RWPE2 (cell line): ENCODE measurements around the gene ARID3A.
"Not testable (repeated sequence)": the region's sequence is repeated elsewhere in the genome, so short reads cannot be mapped to it uniquely, and the experiment has no call there.

Experiments
- ATAC-seq: fragments of 200-7000 bp; cut with Tn5 transposase; 3 replicates; pipeline ENCODE4 v1.9.1; 2021; ENCODE audit warnings: low read depth
- DNase-seq: peaks from one replicate; pipeline ENCODE4 v3.0.0-alpha.2; 2020; ENCODE audit warnings: low spot score
- H3K27ac ChIP-seq: fragments of 450-650 bp; 2 replicates; pipeline ENCODE4 v1.5.1; 2017; ENCODE audit warnings: mild to moderate bottlenecking; ENCODE audit not compliant: poor library complexity, severe bottlenecking
- H3K27me3 ChIP-seq: fragments of 250-450 bp; sonication (Bioruptor Pico); 2 replicates; pipeline ENCODE4 v1.5.1; 2021; ENCODE audit warnings: mild to moderate bottlenecking, moderate library complexity; ENCODE audit not compliant: insufficient read depth, poor library complexity, severe bottlenecking
- H3K36me3 ChIP-seq: fragments of 250-450 bp; sonication (Bioruptor Pico); 2 replicates; pipeline ENCODE4 v1.5.1; 2020; ENCODE audit warnings: low read depth, mild to moderate bottlenecking, moderate library complexity
- H3K4me1 ChIP-seq: fragments of 250-450 bp; sonication (Bioruptor Pico); 2 replicates; pipeline ENCODE4 v1.5.1; 2021; ENCODE audit warnings: mild to moderate bottlenecking, moderate library complexity; ENCODE audit not compliant: insufficient read depth, poor library complexity, severe bottlenecking
- H3K4me3 ChIP-seq: fragments of 250-450 bp; sonication (Bioruptor Pico); 2 replicates; pipeline ENCODE4 v1.5.1; 2021; ENCODE audit warnings: mild to moderate bottlenecking, moderate library complexity; ENCODE audit not compliant: severe bottlenecking
- H3K9me3 ChIP-seq: fragments of 250-450 bp; sonication (Bioruptor Pico); 2 replicates; pipeline ENCODE4 v1.5.1; 2021; ENCODE audit warnings: mild to moderate bottlenecking, moderate library complexity; ENCODE audit not compliant: severe bottlenecking
- CTCF ChIP-seq: fragments of 450-650 bp; IDR thresholded peaks from one replicate; pipeline ENCODE4 v1.5.1; 2017; ENCODE audit warnings: mild to moderate bottlenecking, moderate library complexity; ENCODE audit not compliant: poor library complexity, severe bottlenecking

ARID3A gene

GRCh38 chr19:955803-956765 is 30.2 kb downstream of the ARID3A start:
- no peak overlapping the region for H3K4me3 ChIP-seq
- peak overlapping the region; percentile 43 for H3K27ac ChIP-seq
- no peaks in the 10 kb centered on the region for H3K9me3 ChIP-seq
- TF ChIP-seq CTCF = no peak
- DNase-seq = peak; percentile 53
- ATAC-seq = no peak
- no peaks in the 10 kb centered on the region for H3K36me3 ChIP-seq
- H3K27me3 ChIP-seq = no peaks in the 10 kb centered on the region
- peaks cover 24% of the 10 kb centered on the region for H3K4me1 ChIP-seq

- Histone ChIP-seq H3K27ac (peak overlapping the region; percentile 43), H3K27me3 (no peaks in the 10 kb centered on the region), H3K36me3 (no peaks in the 10 kb centered on the region), H3K4me1 (peaks cover 24% of the 10 kb centered on the region), H3K4me3 (no peak overlapping the region), H3K9me3 (no peaks in the 10 kb centered on the region)
- DNase-seq = peak; percentile 45
- 0 out of 3 replicates have a peak, but pooled peaks have one; percentile 29 for ATAC-seq
- no peak for TF ChIP-seq CTCF
Observed at GRCh38 chr19:956766-957440, 31.1 kb downstream of the ARID3A start.

DNA sequence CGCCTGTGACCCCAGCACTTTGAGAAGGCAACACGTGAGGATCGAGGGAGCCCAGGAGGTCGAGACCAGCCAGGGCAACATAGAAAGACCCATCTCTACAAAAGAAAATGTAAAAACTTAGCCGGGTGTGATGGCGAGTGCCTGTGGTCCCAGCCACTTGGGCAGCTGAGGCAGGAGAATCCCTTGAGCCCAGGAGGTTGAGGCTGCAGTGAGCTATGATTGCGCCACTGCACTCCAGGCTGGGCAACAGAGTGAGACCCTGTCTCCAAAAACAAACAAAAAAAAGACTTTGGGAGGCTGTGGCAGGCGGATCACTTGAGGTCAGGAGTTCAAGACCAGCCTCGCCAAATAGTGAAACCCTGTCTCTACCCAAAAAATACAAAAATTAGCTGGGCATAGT is 31.7 kb downstream of the ARID3A start:
- H3K9me3 ChIP-seq, ATAC-seq, H3K4me3 ChIP-seq, H3K36me3 ChIP-seq, H3K27me3 ChIP-seq, DNase-seq: not testable (repeated sequence)
- Histone ChIP-seq H3K27ac (peak overlapping the region; percentile 43), H3K4me1 (peaks cover 22% of the 10 kb centered on the region)

DNA sequence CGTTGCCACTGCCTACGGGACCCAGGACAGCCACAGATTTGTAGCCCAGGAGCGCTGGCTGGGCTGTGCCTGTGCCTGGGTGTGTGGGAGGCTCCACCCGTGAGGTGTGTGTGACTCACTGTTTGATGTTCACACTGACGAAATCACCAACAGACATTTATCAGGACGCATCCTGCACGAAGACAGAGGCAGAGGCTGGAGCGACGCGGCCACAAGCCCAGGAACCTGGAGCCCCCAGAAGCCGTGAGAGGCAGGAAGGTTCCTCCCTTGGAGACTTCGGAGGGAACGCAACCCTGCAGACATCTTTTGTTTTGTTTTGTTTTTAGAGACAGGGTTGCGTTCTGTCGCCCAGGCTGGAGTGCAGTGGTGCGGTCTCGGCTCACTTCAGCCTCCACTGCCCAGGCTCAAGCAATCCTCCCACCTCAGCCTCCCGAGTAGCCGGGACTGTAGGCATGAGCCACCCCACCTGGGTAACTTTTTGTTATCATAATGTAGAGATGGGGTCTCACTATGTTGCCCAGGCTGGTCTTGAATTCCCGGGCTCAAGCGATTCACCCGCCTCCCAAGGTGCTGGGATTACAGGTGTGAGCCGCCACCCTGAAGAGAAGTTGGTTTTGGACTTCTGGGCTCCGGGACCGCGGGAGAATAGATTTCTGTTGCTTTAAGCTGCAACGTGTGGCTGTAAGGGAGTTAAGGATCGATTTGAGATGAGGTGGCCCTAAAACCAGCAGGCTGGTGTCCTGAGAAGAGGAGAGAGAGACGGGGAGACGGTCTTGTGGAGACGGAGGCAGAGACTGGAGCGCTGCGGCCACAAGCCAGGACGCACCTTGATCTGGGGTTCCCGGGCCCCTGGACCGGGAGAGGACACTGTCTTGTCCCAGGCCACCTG is 33.4 kb downstream of the ARID3A start:
- H3K4me3 ChIP-seq = no peak overlapping the region

More for the DNA sequence above, 33.4 kb downstream of the ARID3A start:
- Histone ChIP-seq H3K27ac (no peak overlapping the region), H3K9me3 (no peaks in the 10 kb centered on the region), H3K36me3 (no peaks in the 10 kb centered on the region), H3K27me3 (no peaks in the 10 kb centered on the region), H3K4me1 (peaks cover 15% of the 10 kb centered on the region)
- no peak for TF ChIP-seq CTCF
- DNase-seq (peak; percentile 56), ATAC-seq (peak; percentile 74)
